CD14-positive monocyte (primary cell): Measurements from ENCODE around the gene REXO4. TPM values are rescaled to one million over a fixed set of nuclear protein-coding genes. Genes with fewer than 3 reads are reported as not detected.

ENCODE experiments used
- DNase-seq, 3 donors: peaks; one replicate each; pipeline ENCODE4 v3.0.0-alpha.2; 2011 to 2022
- H2AFZ ChIP-seq: 2 replicates; pipeline ENCODE4 v1.6.0; 2012; ENCODE audit warnings: mild to moderate bottlenecking, low read depth, low read length, inconsistent platforms; ENCODE audit not compliant: insufficient read depth, poor library complexity, severe bottlenecking
- H3K27ac ChIP-seq, 2 donors: 1 replicate in 1 of 2; 2 replicates in 1 of 2; pipeline ENCODE4 v1.5.1; 2012 to 2013; ENCODE audit warnings: low read length in 2 of 2, control low read depth in 1 of 2, inconsistent platforms in 1 of 2, low read depth in 1 of 2, mild to moderate bottlenecking in 1 of 2
- H3K27me3 ChIP-seq, 2 donors: one replicate each; pipeline versions ENCODE4 v1.6.0 to v1.6.1; 2011 to 2013; ENCODE audit warnings: low read length in 2 of 2; ENCODE audit not compliant: control insufficient read depth in 2 of 2, insufficient read depth in 2 of 2
- H3K36me3 ChIP-seq, 2 donors: replicated peaks in 1 of 2; 1 replicate in 1 of 2; 2 replicates in 1 of 2; pipeline versions ENCODE4 v1.5.1 to v1.6.1; 2012 to 2013; ENCODE audit warnings: low read length in 2 of 2, control low read depth in 1 of 2, inconsistent platforms in 1 of 2, mild to moderate bottlenecking in 1 of 2; ENCODE audit not compliant: insufficient read depth in 2 of 2, control insufficient read depth in 1 of 2
- H3K4me1 ChIP-seq, 2 donors: 1 replicate in 1 of 2; 2 replicates in 1 of 2; pipeline versions ENCODE4 v1.5.1 to v1.6.1; 2012 to 2013; ENCODE audit warnings: low read length in 2 of 2, control low read depth in 1 of 2, inconsistent platforms in 1 of 2, mild to moderate bottlenecking in 1 of 2, moderate library complexity in 1 of 2; ENCODE audit not compliant: insufficient read depth in 2 of 2, control insufficient read depth in 1 of 2
- H3K4me2 ChIP-seq: replicated peaks from 2 replicates; pipeline ENCODE3; 2012; ENCODE audit warnings: low read length, moderate library complexity, mild to moderate bottlenecking; ENCODE audit not compliant: poor library complexity, severe bottlenecking; ENCODE audit errors: extremely low read depth
- H3K4me3 ChIP-seq, 3 experiments: fragments of 200-600 bp in 1 of 3; sonication (generic) in 1 of 3; replicated peaks in 1 of 3; 1 replicate in 2 of 3; 2 replicates in 1 of 3; pipeline ENCODE4 v1.5.1; 2011 to 2013; ENCODE audit warnings: low read length in 3 of 3, mild to moderate bottlenecking in 3 of 3, control low read depth in 2 of 3, low read depth in 2 of 3, inconsistent platforms in 1 of 3, moderate library complexity in 1 of 3
- H3K79me2 ChIP-seq: 2 replicates; pipeline ENCODE4 v1.6.0; 2012; ENCODE audit warnings: mild to moderate bottlenecking, control low read depth, inconsistent platforms, low read length, moderate library complexity; ENCODE audit not compliant: insufficient read depth
- H3K9ac ChIP-seq: 2 replicates; pipeline ENCODE4 v1.6.0; 2017; ENCODE audit warnings: low read length, mild to moderate bottlenecking; ENCODE audit not compliant: insufficient read depth, poor library complexity, severe bottlenecking
- H3K9me3 ChIP-seq, 2 donors: replicated peaks in 1 of 2; 1 replicate in 1 of 2; 2 replicates in 1 of 2; pipeline versions ENCODE4 v1.5.1 to v1.6.1; 2012 to 2013; ENCODE audit warnings: low read length in 2 of 2, control low read depth in 1 of 2; ENCODE audit not compliant: control insufficient read depth in 1 of 2, insufficient read depth in 1 of 2
- H4K20me1 ChIP-seq: 2 replicates; pipeline ENCODE4 v1.6.0; 2012; ENCODE audit warnings: mild to moderate bottlenecking, low read length, control low read depth, moderate library complexity; ENCODE audit not compliant: insufficient read depth
- H3K27ac Mint-ChIP-seq, 7 donors: one replicate each; pipeline ENCODE4 v1.8.0; 2020; ENCODE audit warnings: mild to moderate bottlenecking in 7 of 7, mixed read lengths in 7 of 7, moderate library complexity in 6 of 7, inconsistent platforms in 2 of 7
- H3K27me3 Mint-ChIP-seq, 3 donors: one replicate each; pipeline ENCODE4 v1.8.0; 2021 to 2022; ENCODE audit warnings: low read depth in 3 of 3, mild to moderate bottlenecking in 3 of 3, mixed read lengths in 3 of 3, moderate library complexity in 3 of 3, inconsistent platforms in 1 of 3
- H3K36me3 Mint-ChIP-seq, 2 donors: one replicate each; pipeline ENCODE4 v1.8.0; 2020; ENCODE audit warnings: mixed read lengths in 2 of 2, inconsistent platforms in 1 of 2, mild to moderate bottlenecking in 1 of 2
- H3K4me1 Mint-ChIP-seq: one replicate; pipeline ENCODE4 v1.8.0; 2020; ENCODE audit warnings: mild to moderate bottlenecking, mixed read lengths
- H3K4me3 Mint-ChIP-seq, 2 donors: one replicate each; pipeline ENCODE4 v1.8.0; 2020; ENCODE audit warnings: mild to moderate bottlenecking in 2 of 2, mixed read lengths in 2 of 2, moderate library complexity in 1 of 2
- H3K9me3 Mint-ChIP-seq, 7 donors: one replicate each; pipeline ENCODE4 v1.8.0; 2020 to 2022; ENCODE audit warnings: mixed read lengths in 7 of 7, mild to moderate bottlenecking in 6 of 7, moderate library complexity in 6 of 7, inconsistent platforms in 2 of 7
- WGBS: methylation state at CpG from one replicate; pipeline ENCODE4 v1.1.5; 2013; ENCODE audit warnings: missing lambda C conversion rate; ENCODE audit not compliant: insufficient coverage; 5-methylcytosine and 5-hydroxymethylcytosine counted together
- intact Hi-C, 2 donors: fragments of 100-400 bp; cut with micrococcal nuclease; formaldehyde crosslinking; loops; one replicate each; pipeline versions ENCODE4 v1.15.0 to v1.15.1; 2023
- polyA plus RNA-seq, 3 donors: library from polyadenylated mRNA; depleted of rRNA in 1 of 3; unstranded in 2 of 3; stranded (reverse) in 1 of 3; fragments of 300-500 nt in 2 of 3; fragments of >200 nt in 1 of 3; fragmentation: Illumina TruSeq in 2 of 3; gene quantifications; 1 replicate in 2 of 3; 2 replicates in 1 of 3; pipeline ENCODE4 v1.2.3, GENCODE V29; 2012 to 2021
- TF ChIP-seq, protein P1 (sequence below): fragments of 200-600 bp; IDR thresholded peaks from one replicate; pipeline ENCODE4 v1.8.0; 2022; ENCODE audit warnings: antibody characterized with exemption, mild to moderate bottlenecking

REXO4 gene
- polyA plus RNA-seq, 3 donors: 3.0 to 11.0 (median 4.2) TPM

DNA sequence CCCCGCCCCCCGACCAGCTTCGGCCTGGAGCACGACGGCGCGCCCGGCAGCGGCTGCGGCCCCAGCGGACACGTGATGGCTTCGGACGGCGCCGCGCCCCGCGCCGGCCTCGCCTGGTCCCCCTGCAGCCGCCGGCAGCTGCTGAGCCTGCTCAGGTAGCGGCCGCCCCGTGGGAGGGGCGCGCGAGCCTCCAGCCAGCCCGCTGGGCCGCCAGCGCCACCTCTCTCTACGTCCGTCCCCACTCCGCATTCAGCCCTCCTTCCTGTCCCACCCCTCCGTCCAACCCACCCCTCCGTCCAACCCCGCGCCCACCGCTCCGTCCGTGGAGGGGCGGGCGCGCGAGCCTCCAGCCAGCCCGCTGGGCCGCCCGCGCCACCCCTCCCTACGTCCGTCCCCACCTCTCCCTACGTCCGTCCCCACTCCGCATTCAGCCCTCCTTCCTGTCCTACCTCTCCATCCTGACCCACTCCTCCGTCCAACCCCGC, 10.8 kb upstream of the REXO4 start:
- Mint-ChIP-seq H3K36me3 (no peaks in the 10 kb centered on the region), H3K4me1 (peaks cover 4% of the 10 kb centered on the region), H3K27ac (no peak overlapping the region), H3K27me3 (peaks cover 28 to 45% (median 39%) of the 10 kb centered on the region in 3 donors), H3K4me3 (peak overlapping the region in 1 of 2 donors; percentile 55), H3K9me3 (peaks cover 0 to 10% (median 4%) of the 10 kb centered on the region in 7 donors)
- intact Hi-C loops: no loop called here
- Histone ChIP-seq H3K4me3 (no peak overlapping the region), H4K20me1 (no peaks in the 10 kb centered on the region), H3K27ac (no peak overlapping the region), H3K9ac (no peak overlapping the region), H3K36me3 (no peaks in the 10 kb centered on the region), H2AFZ (no peak overlapping the region), H3K27me3 (peaks cover 13 to 26% of the 10 kb centered on the region in 2 donors), H3K9me3 (peaks cover 4 to 16% of the 10 kb centered on the region in 2 donors), H3K4me1 (peaks cover 5 to 8% of the 10 kb centered on the region in 2 donors), H3K4me2 (no peak overlapping the region), H3K79me2 (no peaks in the 10 kb centered on the region)
- TF ChIP-seq, protein P1, sequence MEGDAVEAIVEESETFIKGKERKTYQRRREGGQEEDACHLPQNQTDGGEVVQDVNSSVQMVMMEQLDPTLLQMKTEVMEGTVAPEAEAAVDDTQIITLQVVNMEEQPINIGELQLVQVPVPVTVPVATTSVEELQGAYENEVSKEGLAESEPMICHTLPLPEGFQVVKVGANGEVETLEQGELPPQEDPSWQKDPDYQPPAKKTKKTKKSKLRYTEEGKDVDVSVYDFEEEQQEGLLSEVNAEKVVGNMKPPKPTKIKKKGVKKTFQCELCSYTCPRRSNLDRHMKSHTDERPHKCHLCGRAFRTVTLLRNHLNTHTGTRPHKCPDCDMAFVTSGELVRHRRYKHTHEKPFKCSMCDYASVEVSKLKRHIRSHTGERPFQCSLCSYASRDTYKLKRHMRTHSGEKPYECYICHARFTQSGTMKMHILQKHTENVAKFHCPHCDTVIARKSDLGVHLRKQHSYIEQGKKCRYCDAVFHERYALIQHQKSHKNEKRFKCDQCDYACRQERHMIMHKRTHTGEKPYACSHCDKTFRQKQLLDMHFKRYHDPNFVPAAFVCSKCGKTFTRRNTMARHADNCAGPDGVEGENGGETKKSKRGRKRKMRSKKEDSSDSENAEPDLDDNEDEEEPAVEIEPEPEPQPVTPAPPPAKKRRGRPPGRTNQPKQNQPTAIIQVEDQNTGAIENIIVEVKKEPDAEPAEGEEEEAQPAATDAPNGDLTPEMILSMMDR: no peak
- WGBS: under 1% methylated on average over 54 of the region's 57 CpGs
- DNase-seq: no peak

GRCh38 chr9:133427658-133428348, 10.0 kb upstream of the REXO4 start:
- TF ChIP-seq, protein P1: no peak
- Mint-ChIP-seq H3K36me3 (no peaks in the 10 kb centered on the region), H3K4me1 (peaks cover 4% of the 10 kb centered on the region), H3K4me3 (peak overlapping the region; percentile 27 to 73), H3K27ac (no peak overlapping the region), H3K9me3 (peaks cover 0 to 8% (median 4%) of the 10 kb centered on the region in 7 donors), H3K27me3 (peaks cover 28 to 45% (median 39%) of the 10 kb centered on the region in 3 donors)
- intact Hi-C loops: no loop called here
- Histone ChIP-seq H2AFZ (no peak overlapping the region), H3K27me3 (peaks cover 13 to 26% of the 10 kb centered on the region in 2 donors), H3K27ac (no peak overlapping the region), H3K4me1 (peaks cover 5 to 8% of the 10 kb centered on the region in 2 donors), H3K4me3 (no peak overlapping the region), H3K4me2 (no peak overlapping the region), H3K36me3 (no peaks in the 10 kb centered on the region), H3K79me2 (no peaks in the 10 kb centered on the region), H3K9ac (no peak overlapping the region), H4K20me1 (no peaks in the 10 kb centered on the region), H3K9me3 (peaks cover 4 to 16% of the 10 kb centered on the region in 2 donors)
- 69% methylated on average over 9 of the region's 10 CpGs for WGBS
- DNase-seq: no peak
